T47D (cell line): ENCODE results near the gene LSM12.

Experiments
- DNase-seq, 2 experiments: peaks; one replicate each; pipeline versions ENCODE4 v3.0.0 to v3.0.0-alpha.2; 2011 to 2012; ENCODE audit warnings: low read depth in 1 of 2, low spot score in 1 of 2
- JUND ChIP-seq: IDR thresholded peaks from 2 replicates; pipeline ENCODE4 v1.6.1; 2012; ENCODE audit warnings: low read depth
- in situ Hi-C: cut with HindIII; loops from 2 replicates; pipeline ENCODE4 v1.10.0; 2016; ENCODE audit warnings: low sequenced_read_pairs, low pct_unique_long_range_greater_than_20kb

LSM12 gene

GRCh38 chr17:44078412-44078811 lies 11.9 kb upstream of the LSM12 start:
- TF ChIP-seq JUND: no peak
- no peak for DNase-seq
- in situ Hi-C loops: no loop called here

GRCh38 chr17:44077595-44077909 lies 11.1 kb upstream of the LSM12 start:
- in situ Hi-C loops: no loop called here
- DNase-seq: no peak
- TF ChIP-seq JUND: no peak

GRCh38 chr17:44076716-44077594 lies 10.5 kb upstream of the LSM12 start:
- TF ChIP-seq JUND: no peak
- in situ Hi-C loops: no loop called here
- no peak for DNase-seq

GRCh38 chr17:44075598-44076293 lies 9.3 kb upstream of the LSM12 start:
- in situ Hi-C loops: no loop called here
- no peak for DNase-seq

GRCh38 chr17:44074911-44075285 lies 8.4 kb upstream of the LSM12 start:
- no peak for TF ChIP-seq JUND
- no peak for DNase-seq
- in situ Hi-C loops: no loop called here

More at GRCh38 chr17:44075598-44076293, 9.3 kb upstream of the LSM12 start:
- no peak for TF ChIP-seq JUND

GRCh38 chr17:44074231-44074910 lies 7.9 kb upstream of the LSM12 start:
- no peak for TF ChIP-seq JUND
- DNase-seq: no peak
- in situ Hi-C loops: no loop called here

GRCh38 chr17:44071772-44072171 lies 5.3 kb upstream of the LSM12 start:
- no peak for TF ChIP-seq JUND
- in situ Hi-C loops: no loop called here
- DNase-seq: peak in 1 of 2 experiments; percentile 55

GRCh38 chr17:44071198-44071520 lies 4.7 kb upstream of the LSM12 start:
- no peak for DNase-seq
- in situ Hi-C loops: no loop called here
- no peak for TF ChIP-seq JUND

- DNase-seq: peak; percentile 96 to 99
- in situ Hi-C loops: no loop called here
- TF ChIP-seq JUND: 0 out of 2 replicates have a peak, but pooled peaks have one; percentile 23
Measured at GRCh38 chr17:44070455-44071197, 4.2 kb upstream of the LSM12 start, which contains the start of gene G6PC3. TSS of gene G6PC3 (plus strand) at chr17:44070735. CDS start at chr17:44070966, 231 bp downstream.

GRCh38 chr17:44069974-44070454 lies 3.5 kb upstream of the LSM12 start:
- no peak for TF ChIP-seq JUND
- peak in 1 of 2 experiments; percentile 85 for DNase-seq
- in situ Hi-C loops: no loop called here

- no peak for TF ChIP-seq JUND
- in situ Hi-C loops: no loop called here
- no peak for DNase-seq
Measured at GRCh38 chr17:44067545-44067940, 1.1 kb upstream of the LSM12 start.

- TF ChIP-seq JUND: no peak
- no peak for DNase-seq
- in situ Hi-C loops: no loop called here
Measured at GRCh38 chr17:44065668-44066203, 735 bp downstream of the LSM12 start.
